Measurements from ENCODE around the gene RFTN1. TPM values are rescaled to one million over a fixed set of nuclear protein-coding genes. Genes with fewer than 3 reads are reported as not detected.

Gene RFTN1
- total and polyA plus RNA-seq, 2 experiments from 2014 or later, result 3.3 to 7.2 TPM

DNA sequence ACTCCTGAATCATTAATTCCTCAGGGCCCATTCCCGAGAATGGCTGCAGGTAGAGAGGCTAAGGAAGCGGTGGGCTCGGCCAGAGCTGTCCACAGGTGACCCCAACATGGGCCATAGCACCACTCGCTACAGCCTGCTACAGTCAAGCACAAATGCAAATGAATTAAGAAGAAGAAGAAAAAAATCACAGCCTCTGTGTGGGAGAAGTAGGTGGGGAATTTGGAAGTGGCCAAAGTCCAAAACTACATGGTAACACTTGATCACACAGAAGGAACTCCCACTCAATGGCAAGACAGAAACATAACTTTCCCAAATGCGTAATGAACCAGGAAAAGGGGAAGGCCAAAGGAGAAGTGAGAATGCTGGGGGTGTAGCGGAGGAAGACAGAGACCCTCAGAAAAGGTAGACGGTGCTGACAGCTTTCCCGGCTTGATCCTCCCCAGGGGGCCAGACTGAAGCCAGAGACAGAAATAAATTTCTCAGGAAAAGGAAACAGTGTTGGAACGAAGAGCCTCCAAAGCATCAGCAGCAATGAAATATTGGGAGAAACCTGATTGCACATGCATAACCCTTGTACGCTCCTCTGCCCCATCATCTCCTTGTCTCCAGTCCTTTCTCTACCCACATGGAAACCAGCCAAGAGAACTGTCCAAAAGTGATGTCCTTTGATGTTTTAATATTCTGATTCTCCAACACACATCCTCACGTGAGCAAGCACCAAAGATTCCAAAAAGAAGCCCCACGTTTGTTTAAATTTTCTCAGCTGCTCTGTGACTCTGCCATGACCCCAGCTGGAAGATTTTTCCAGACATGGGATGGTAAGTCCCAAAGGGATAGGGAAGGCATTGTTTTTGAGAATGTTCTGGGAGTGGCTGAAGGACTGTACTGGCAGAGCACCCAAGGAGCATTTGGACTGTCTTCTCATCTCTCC lies 140.9 kb downstream of the RFTN1 start:
- H3K27me3 Mint-ChIP-seq (ENCODE audit: insufficient read depth, low read depth, poor library complexity), result peaks cover 2% of the 10 kb centered on the region
- peaks cover 38% of the 10 kb centered on the region for H3K4me1 Mint-ChIP-seq
- Histone ChIP-seq H4K20me1 (replicated peaks; ENCODE audit: insufficient read depth) (no peaks in the 10 kb centered on the region), H3K9me2 (ENCODE audit: insufficient read depth) (peaks cover 3% of the 10 kb centered on the region; the same call in 1 of the 2 replicates), H3K27me3 (ENCODE audit: insufficient read depth) (no peaks in the 10 kb centered on the region), H3K4me2 (no peak overlapping the region), H3K36me3 (ENCODE audit: insufficient read depth) (no peaks in the 10 kb centered on the region), H2AFZ (no peak overlapping the region), H3K4me3 (no peak overlapping the region), H3K79me2 (replicated peaks; ENCODE audit: insufficient read depth) (no peaks in the 10 kb centered on the region), H3F3A (replicated peaks; ENCODE audit: low read depth) (no peaks in the 10 kb centered on the region), H3K4me1 (ENCODE audit: insufficient read depth) (peaks cover 26% of the 10 kb centered on the region), H3K27ac (ENCODE audit: low read depth) (no peak overlapping the region)
- ATAC-seq (no peak), DNase-seq (ENCODE audit: low spot score) (no peak)
- no peaks in the 10 kb centered on the region; the same call in 2 of the 3 replicates for H3K9me3 Mint-ChIP-seq
- H3K4me3 Mint-ChIP-seq, result no peak overlapping the region
- H3K36me3 Mint-ChIP-seq (ENCODE audit: low read depth), result no peaks in the 10 kb centered on the region; the same call in 2 of the 3 replicates
- no peak overlapping the region for H3K27ac Mint-ChIP-seq
- TF ChIP-seq ZNF331 (CRISPR knock-in tag; IDR thresholded peaks at IDR 0.05; ENCODE audit: low read depth) (no peak), JUNB (IDR thresholded peaks at IDR 0.05; ENCODE audit: unreplicated experiment) (no peak), EZH2phosphoT487 (IDR thresholded peaks at IDR 0.05; ENCODE audit: unreplicated experiment) (no peak), STAT1 (IDR thresholded peaks at IDR 0.05; ENCODE audit: unreplicated experiment) (no peak), EZH2 (IDR thresholded peaks at IDR 0.05; ENCODE audit: low read depth, unreplicated experiment) (no peak), NANOG (IDR thresholded peaks at IDR 0.05; ENCODE audit: borderline replicate concordance) (no peak), ZNF114 (CRISPR knock-in tag; IDR thresholded peaks at IDR 0.05) (no peak), POLR2AphosphoS5 (IDR thresholded peaks at IDR 0.05; ENCODE audit: low read depth) (no peak), CREB1 (CRISPR knock-in tag; IDR thresholded peaks at IDR 0.05; ENCODE audit: low read depth) (no peak)
- TF ChIP-seq, protein P1, sequence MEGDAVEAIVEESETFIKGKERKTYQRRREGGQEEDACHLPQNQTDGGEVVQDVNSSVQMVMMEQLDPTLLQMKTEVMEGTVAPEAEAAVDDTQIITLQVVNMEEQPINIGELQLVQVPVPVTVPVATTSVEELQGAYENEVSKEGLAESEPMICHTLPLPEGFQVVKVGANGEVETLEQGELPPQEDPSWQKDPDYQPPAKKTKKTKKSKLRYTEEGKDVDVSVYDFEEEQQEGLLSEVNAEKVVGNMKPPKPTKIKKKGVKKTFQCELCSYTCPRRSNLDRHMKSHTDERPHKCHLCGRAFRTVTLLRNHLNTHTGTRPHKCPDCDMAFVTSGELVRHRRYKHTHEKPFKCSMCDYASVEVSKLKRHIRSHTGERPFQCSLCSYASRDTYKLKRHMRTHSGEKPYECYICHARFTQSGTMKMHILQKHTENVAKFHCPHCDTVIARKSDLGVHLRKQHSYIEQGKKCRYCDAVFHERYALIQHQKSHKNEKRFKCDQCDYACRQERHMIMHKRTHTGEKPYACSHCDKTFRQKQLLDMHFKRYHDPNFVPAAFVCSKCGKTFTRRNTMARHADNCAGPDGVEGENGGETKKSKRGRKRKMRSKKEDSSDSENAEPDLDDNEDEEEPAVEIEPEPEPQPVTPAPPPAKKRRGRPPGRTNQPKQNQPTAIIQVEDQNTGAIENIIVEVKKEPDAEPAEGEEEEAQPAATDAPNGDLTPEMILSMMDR (conservative IDR thresholded peaks at IDR 0.05; ENCODE audit: low read depth in 2 of 2), result no peak
- TF ChIP-seq, protein P2, sequence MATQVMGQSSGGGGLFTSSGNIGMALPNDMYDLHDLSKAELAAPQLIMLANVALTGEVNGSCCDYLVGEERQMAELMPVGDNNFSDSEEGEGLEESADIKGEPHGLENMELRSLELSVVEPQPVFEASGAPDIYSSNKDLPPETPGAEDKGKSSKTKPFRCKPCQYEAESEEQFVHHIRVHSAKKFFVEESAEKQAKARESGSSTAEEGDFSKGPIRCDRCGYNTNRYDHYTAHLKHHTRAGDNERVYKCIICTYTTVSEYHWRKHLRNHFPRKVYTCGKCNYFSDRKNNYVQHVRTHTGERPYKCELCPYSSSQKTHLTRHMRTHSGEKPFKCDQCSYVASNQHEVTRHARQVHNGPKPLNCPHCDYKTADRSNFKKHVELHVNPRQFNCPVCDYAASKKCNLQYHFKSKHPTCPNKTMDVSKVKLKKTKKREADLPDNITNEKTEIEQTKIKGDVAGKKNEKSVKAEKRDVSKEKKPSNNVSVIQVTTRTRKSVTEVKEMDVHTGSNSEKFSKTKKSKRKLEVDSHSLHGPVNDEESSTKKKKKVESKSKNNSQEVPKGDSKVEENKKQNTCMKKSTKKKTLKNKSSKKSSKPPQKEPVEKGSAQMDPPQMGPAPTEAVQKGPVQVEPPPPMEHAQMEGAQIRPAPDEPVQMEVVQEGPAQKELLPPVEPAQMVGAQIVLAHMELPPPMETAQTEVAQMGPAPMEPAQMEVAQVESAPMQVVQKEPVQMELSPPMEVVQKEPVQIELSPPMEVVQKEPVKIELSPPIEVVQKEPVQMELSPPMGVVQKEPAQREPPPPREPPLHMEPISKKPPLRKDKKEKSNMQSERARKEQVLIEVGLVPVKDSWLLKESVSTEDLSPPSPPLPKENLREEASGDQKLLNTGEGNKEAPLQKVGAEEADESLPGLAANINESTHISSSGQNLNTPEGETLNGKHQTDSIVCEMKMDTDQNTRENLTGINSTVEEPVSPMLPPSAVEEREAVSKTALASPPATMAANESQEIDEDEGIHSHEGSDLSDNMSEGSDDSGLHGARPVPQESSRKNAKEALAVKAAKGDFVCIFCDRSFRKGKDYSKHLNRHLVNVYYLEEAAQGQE (IDR thresholded peaks at IDR 0.05; ENCODE audit: unreplicated experiment), result no peak
- TF ChIP-seq, protein P3, sequence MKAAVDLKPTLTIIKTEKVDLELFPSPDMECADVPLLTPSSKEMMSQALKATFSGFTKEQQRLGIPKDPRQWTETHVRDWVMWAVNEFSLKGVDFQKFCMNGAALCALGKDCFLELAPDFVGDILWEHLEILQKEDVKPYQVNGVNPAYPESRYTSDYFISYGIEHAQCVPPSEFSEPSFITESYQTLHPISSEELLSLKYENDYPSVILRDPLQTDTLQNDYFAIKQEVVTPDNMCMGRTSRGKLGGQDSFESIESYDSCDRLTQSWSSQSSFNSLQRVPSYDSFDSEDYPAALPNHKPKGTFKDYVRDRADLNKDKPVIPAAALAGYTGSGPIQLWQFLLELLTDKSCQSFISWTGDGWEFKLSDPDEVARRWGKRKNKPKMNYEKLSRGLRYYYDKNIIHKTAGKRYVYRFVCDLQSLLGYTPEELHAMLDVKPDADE (IDR thresholded peaks at IDR 0.05), result no peak
- TF ChIP-seq, protein P4, sequence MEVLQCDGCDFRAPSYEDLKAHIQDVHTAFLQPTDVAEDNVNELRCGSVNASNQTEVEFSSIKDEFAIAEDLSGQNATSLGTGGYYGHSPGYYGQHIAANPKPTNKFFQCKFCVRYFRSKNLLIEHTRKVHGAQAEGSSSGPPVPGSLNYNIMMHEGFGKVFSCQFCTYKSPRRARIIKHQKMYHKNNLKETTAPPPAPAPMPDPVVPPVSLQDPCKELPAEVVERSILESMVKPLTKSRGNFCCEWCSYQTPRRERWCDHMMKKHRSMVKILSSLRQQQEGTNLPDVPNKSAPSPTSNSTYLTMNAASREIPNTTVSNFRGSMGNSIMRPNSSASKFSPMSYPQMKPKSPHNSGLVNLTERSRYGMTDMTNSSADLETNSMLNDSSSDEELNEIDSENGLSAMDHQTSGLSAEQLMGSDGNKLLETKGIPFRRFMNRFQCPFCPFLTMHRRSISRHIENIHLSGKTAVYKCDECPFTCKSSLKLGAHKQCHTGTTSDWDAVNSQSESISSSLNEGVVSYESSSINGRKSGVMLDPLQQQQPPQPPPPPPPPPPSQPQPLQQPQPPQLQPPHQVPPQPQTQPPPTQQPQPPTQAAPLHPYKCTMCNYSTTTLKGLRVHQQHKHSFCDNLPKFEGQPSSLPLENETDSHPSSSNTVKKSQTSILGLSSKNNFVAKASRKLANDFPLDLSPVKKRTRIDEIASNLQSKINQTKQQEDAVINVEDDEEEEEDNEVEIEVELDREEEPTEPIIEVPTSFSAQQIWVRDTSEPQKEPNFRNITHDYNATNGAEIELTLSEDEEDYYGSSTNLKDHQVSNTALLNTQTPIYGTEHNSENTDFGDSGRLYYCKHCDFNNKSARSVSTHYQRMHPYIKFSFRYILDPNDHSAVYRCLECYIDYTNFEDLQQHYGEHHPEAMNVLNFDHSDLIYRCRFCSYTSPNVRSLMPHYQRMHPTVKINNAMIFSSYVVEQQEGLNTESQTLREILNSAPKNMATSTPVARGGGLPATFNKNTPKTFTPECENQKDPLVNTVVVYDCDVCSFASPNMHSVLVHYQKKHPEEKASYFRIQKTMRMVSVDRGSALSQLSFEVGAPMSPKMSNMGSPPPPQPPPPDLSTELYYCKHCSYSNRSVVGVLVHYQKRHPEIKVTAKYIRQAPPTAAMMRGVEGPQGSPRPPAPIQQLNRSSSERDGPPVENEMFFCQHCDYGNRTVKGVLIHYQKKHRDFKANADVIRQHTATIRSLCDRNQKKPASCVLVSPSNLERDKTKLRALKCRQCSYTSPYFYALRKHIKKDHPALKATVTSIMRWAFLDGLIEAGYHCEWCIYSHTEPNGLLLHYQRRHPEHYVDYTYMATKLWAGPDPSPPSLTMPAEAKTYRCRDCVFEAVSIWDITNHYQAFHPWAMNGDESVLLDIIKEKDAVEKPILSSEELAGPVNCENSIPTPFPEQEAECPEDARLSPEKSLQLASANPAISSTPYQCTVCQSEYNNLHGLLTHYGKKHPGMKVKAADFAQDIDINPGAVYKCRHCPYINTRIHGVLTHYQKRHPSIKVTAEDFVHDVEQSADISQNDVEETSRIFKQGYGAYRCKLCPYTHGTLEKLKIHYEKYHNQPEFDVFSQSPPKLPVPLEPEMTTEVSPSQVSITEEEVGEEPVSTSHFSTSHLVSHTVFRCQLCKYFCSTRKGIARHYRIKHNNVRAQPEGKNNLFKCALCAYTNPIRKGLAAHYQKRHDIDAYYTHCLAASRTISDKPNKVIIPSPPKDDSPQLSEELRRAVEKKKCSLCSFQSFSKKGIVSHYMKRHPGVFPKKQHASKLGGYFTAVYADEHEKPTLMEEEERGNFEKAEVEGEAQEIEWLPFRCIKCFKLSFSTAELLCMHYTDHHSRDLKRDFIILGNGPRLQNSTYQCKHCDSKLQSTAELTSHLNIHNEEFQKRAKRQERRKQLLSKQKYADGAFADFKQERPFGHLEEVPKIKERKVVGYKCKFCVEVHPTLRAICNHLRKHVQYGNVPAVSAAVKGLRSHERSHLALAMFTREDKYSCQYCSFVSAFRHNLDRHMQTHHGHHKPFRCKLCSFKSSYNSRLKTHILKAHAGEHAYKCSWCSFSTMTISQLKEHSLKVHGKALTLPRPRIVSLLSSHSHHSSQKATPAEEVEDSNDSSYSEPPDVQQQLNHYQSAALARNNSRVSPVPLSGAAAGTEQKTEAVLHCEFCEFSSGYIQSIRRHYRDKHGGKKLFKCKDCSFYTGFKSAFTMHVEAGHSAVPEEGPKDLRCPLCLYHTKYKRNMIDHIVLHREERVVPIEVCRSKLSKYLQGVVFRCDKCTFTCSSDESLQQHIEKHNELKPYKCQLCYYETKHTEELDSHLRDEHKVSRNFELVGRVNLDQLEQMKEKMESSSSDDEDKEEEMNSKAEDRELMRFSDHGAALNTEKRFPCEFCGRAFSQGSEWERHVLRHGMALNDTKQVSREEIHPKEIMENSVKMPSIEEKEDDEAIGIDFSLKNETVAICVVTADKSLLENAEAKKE (CRISPR knock-in tag; IDR thresholded peaks at IDR 0.05), result no peak

All from GM23338 (cell line).